Endothelial cell of umbilical vein (primary cell): ENCODE data around the gene CD2BP2. TPM values are rescaled to one million over a fixed set of nuclear protein-coding genes. Genes with fewer than 3 reads are reported as not detected.

ENCODE experiments used
- BruUV-seq: library from RNA; stranded (reverse); fragments of 400-500 nt; replicated peaks from 2 replicates; lab custom pipeline; 2021; lab: Mats Ljungman, UMichigan
- CTCF ChIA-PET: fragments of 300-600, 350-600 bp; sonication (Branson Sonifier 250); formaldehyde crosslinking; loops from one replicate; lab custom pipeline; 2021; ENCODE audit warnings: antibody characterized with exemption, inconsistent platforms; lab: Charles Lee
- POLR2A ChIA-PET: fragments of 300-600, 350-600 bp; sonication (Branson Sonifier 250); formaldehyde crosslinking; loops from one replicate; lab custom pipeline; 2021; ENCODE audit warnings: antibody characterized with exemption, inconsistent platforms; lab: Charles Lee
- DNase-seq: peaks from one replicate; pipeline ENCODE4 v3.0.0-alpha.2; 2011; ENCODE audit warnings: low read depth, low spot score
- FAIRE-seq: peaks from 2 replicates; lab custom pipeline; 2011; peaks lifted over from hg19 to GRCh38; lab: Jason Lieb, UNC
- H2AFZ ChIP-seq: 2 replicates; pipeline ENCODE4 v1.6.0; 2012; ENCODE audit warnings: low read depth, low read length, control low read depth, inconsistent platforms
- H3K27ac ChIP-seq: 2 replicates; pipeline ENCODE4 v1.5.1; 2011; ENCODE audit warnings: low read depth, mild to moderate bottlenecking, control low read depth, low read length, moderate library complexity; ENCODE audit not compliant: insufficient read depth
- H3K27me3 ChIP-seq, 2 experiments: 2 replicates each; pipeline versions ENCODE4 v1.6.0 to v1.6.1; 2011; ENCODE audit warnings: low read length in 2 of 2, mixed read lengths in 1 of 2; ENCODE audit not compliant: control insufficient read depth in 2 of 2, insufficient read depth in 2 of 2
- H3K36me3 ChIP-seq, 2 experiments: 2 replicates in 1 of 2; 3 replicates in 1 of 2; pipeline ENCODE4 v1.5.1; 2011; ENCODE audit warnings: low read length in 2 of 2, mild to moderate bottlenecking in 1 of 2, moderate library complexity in 1 of 2; ENCODE audit not compliant: control insufficient read depth in 2 of 2, insufficient read depth in 2 of 2; ENCODE audit errors: extremely low read depth in 1 of 2
- H3K4me1 ChIP-seq: 3 replicates; pipeline ENCODE4 v1.5.1; 2011; ENCODE audit warnings: mild to moderate bottlenecking, low read length; ENCODE audit not compliant: control insufficient read depth, insufficient read depth; ENCODE audit errors: extremely low read depth
- H3K4me2 ChIP-seq: 2 replicates; pipeline ENCODE4 v1.6.1; 2011; ENCODE audit warnings: low read length, control low read depth, mixed read lengths; ENCODE audit not compliant: insufficient read depth
- H3K4me3 ChIP-seq, 3 experiments: fragments of 200-600 bp in 1 of 3; sonication (generic), shearing (Covaris generic) in 1 of 3; replicated peaks in 1 of 3; 2 replicates each; pipeline ENCODE4 v1.5.1; 2011 to 2016; ENCODE audit warnings: control low read depth in 3 of 3, low read length in 3 of 3, mild to moderate bottlenecking in 2 of 3, inconsistent platforms in 1 of 3, low read depth in 1 of 3, moderate library complexity in 1 of 3; ENCODE audit not compliant: insufficient read depth in 1 of 3
- H3K79me2 ChIP-seq: 2 replicates; pipeline ENCODE4 v1.6.0; 2012; ENCODE audit warnings: low read length, inconsistent platforms; ENCODE audit not compliant: control insufficient read depth, insufficient read depth
- H3K9ac ChIP-seq: replicated peaks from 2 replicates; pipeline ENCODE3; 2011; ENCODE audit warnings: low read length, control low read depth; ENCODE audit not compliant: insufficient read depth; ENCODE audit errors: extremely low read depth
- H3K9me1 ChIP-seq: replicated peaks from 3 replicates; pipeline ENCODE4 v1.6.0; 2011; ENCODE audit warnings: mild to moderate bottlenecking, low read length; ENCODE audit not compliant: control insufficient read depth, insufficient read depth; ENCODE audit errors: extremely low read depth
- H3K9me3 ChIP-seq: replicated peaks from 2 replicates; pipeline ENCODE4 v1.5.1; 2012; ENCODE audit warnings: low read length, inconsistent platforms; ENCODE audit not compliant: control insufficient read depth, insufficient read depth
- H4K20me1 ChIP-seq: replicated peaks from 2 replicates; pipeline ENCODE3; 2011; ENCODE audit warnings: mild to moderate bottlenecking, low read length; ENCODE audit not compliant: control insufficient read depth, insufficient read depth; ENCODE audit errors: extremely low read depth
- CTCF ChIP-seq, 2 donors: IDR thresholded peaks; 1 replicate in 1 of 2; 2 replicates in 1 of 2; pipeline ENCODE4 v1.5.1; 2011; ENCODE audit warnings: low read length in 2 of 2, mild to moderate bottlenecking in 2 of 2, moderate library complexity in 2 of 2, control low read depth in 1 of 2, inconsistent platforms in 1 of 2, low read depth in 1 of 2; ENCODE audit not compliant: insufficient read depth in 1 of 2; ENCODE audit errors: extremely low read depth in 1 of 2
- EZH2 ChIP-seq: IDR thresholded peaks from 2 replicates; pipeline ENCODE4 v1.6.1; 2012; ENCODE audit warnings: borderline replicate concordance, low read depth, mild to moderate bottlenecking, moderate library complexity, low read length, inconsistent platforms; ENCODE audit not compliant: severe bottlenecking
- FOS ChIP-seq: IDR thresholded peaks from 2 replicates; pipeline ENCODE4 v1.6.1; 2011; ENCODE audit warnings: mild to moderate bottlenecking, low read length, moderate library complexity, borderline replicate concordance; ENCODE audit not compliant: insufficient read depth
- GATA2 ChIP-seq: IDR thresholded peaks from 2 replicates; pipeline ENCODE4 v1.7.0; 2011; ENCODE audit warnings: low read depth, mild to moderate bottlenecking, moderate library complexity, mixed read lengths, low read length; ENCODE audit not compliant: insufficient read length, insufficient read depth
- JUN ChIP-seq: IDR thresholded peaks from 2 replicates; pipeline ENCODE4 v1.6.1; 2011; ENCODE audit warnings: borderline replicate concordance, low read depth; ENCODE audit not compliant: insufficient read length, insufficient read depth
- MAX ChIP-seq: IDR thresholded peaks from 2 replicates; pipeline ENCODE4 v1.6.1; 2011; ENCODE audit not compliant: insufficient read depth, insufficient read length
- MYC ChIP-seq: IDR thresholded peaks from one replicate; pipeline ENCODE4 v1.6.1; 2011; ENCODE audit warnings: mild to moderate bottlenecking, low read depth, low read length
- POLR2A ChIP-seq: IDR thresholded peaks from 2 replicates; pipeline ENCODE4 v1.6.1; 2012; ENCODE audit warnings: low read depth, mild to moderate bottlenecking, control low read depth, low read length
- POLR2AphosphoS5 ChIP-seq: IDR thresholded peaks from 2 replicates; pipeline ENCODE4 v1.6.1; 2012; ENCODE audit warnings: low read depth, mild to moderate bottlenecking, control low read depth, low read length, moderate library complexity; ENCODE audit not compliant: insufficient read depth
- dilution Hi-C: fragments of 300-500 bp; cut with MboI; formaldehyde crosslinking; loops from one replicate; pipeline ENCODE4 v1.15.0; 2019; ENCODE audit warnings: low sequenced_read_pairs; ENCODE audit not compliant: extremely low pct_ligation_motif_present
- intact Hi-C: fragments of 100-400 bp; cut with micrococcal nuclease; formaldehyde crosslinking; loops from one replicate; pipeline ENCODE4 v1.10.0; 2022
- polyA plus RNA-seq, 4 experiments: library from polyadenylated mRNA; depleted of rRNA in 3 of 4; stranded (reverse) in 3 of 4; unstranded in 1 of 4; fragments of >200 nt; gene quantifications; 2 replicates each; pipeline versions ENCODE4 v1.2.1 to v1.2.3, GENCODE V29; 2011 to 2012; ENCODE audit warnings: missing spikeins in 1 of 4
- total RNA-seq: library from RNA; stranded (reverse); gene quantifications from 2 replicates; pipeline ENCODE4 v1.2.3, GENCODE V29; 2021

CD2BP2 gene
- total and polyA plus RNA-seq, 2 donors (not counting 3 experiments of a cell fraction or from before 2014, with no cell fraction given) = 47.2 to 75.7 TPM

GRCh38 chr16:30374538-30374937 is 19.4 kb upstream of the CD2BP2 start, which contains the start of gene MYL11:
TSS of gene MYL11 (plus strand) at chr16:30374802. CDS start at chr16:30374858, 56 bp downstream.
- Histone ChIP-seq H2AFZ (no peak within 1 kb of the TSS), H3K4me2 (no peak within 1 kb of the TSS), H3K27me3 (no peaks in the 10 kb centered on the region), H3K27ac (no peak within 1 kb of the TSS), H3K4me1 (peaks cover 16% of the 10 kb centered on the region), H4K20me1 (no peaks in the 10 kb centered on the region), H3K9me3 (no peaks in the 10 kb centered on the region), H3K36me3 (no peaks in the 10 kb centered on the region), H3K9me1 (no peaks in the 10 kb centered on the region), H3K79me2 (peaks cover 4% of the 10 kb centered on the region), H3K4me3 (no peak within 1 kb of the TSS), H3K9ac (no peak within 1 kb of the TSS)
- no TSS peak for BruUV-seq
- dilution Hi-C loops = no loop called here
- intact Hi-C loops = no loop called here
- no peak for FAIRE-seq
- TF ChIP-seq MYC (no peak), POLR2A (no peak), FOS (no peak), MAX (no peak), CTCF (IDR thresholded peaks at IDR 0.05; ENCODE audit: extremely low read depth in 1 of 2, insufficient read depth in 1 of 2, low read depth in 1 of 2, low read length in 2 of 2) (no peak), JUN (no peak), GATA2 (no peak), EZH2 (no peak), POLR2AphosphoS5 (no peak)
- POLR2A ChIA-PET = no interaction called here
- DNase-seq = no peak
- CTCF ChIA-PET = no interaction called here
